Fibroblast of villous mesenchyme (primary cell): Measurements from ENCODE around the gene GZMB. TPM values are rescaled to one million over a fixed set of nuclear protein-coding genes. Genes with fewer than 3 reads are reported as not detected.
"Not testable (repeated sequence)": the region's sequence is repeated elsewhere in the genome, so short reads cannot be mapped to it uniquely, and the experiment has no call there.

Experiments
- DNase-seq: peaks from one replicate; pipeline ENCODE4 v3.0.0-alpha.2; 2010; ENCODE audit warnings: low read depth
- H3K4me3 ChIP-seq: 2 replicates; pipeline ENCODE4 v1.5.1; 2011; ENCODE audit warnings: low read depth, mild to moderate bottlenecking, low read length
- total RNA-seq: library from RNA; depleted of rRNA; stranded (reverse); fragments of >200 nt; gene quantifications from 2 replicates; pipeline ENCODE4 v1.2.3, GENCODE V29; 2012
- TF ChIP-seq, protein P1 (sequence below): IDR thresholded peaks from 2 replicates; pipeline ENCODE4 v1.5.1; 2012; ENCODE audit warnings: low read depth, mild to moderate bottlenecking, low read length; ENCODE audit not compliant: insufficient read depth

The GZMB gene
- total RNA-seq, 1 donor, result not detected

- no peak for DNase-seq
- TF ChIP-seq, protein P1, sequence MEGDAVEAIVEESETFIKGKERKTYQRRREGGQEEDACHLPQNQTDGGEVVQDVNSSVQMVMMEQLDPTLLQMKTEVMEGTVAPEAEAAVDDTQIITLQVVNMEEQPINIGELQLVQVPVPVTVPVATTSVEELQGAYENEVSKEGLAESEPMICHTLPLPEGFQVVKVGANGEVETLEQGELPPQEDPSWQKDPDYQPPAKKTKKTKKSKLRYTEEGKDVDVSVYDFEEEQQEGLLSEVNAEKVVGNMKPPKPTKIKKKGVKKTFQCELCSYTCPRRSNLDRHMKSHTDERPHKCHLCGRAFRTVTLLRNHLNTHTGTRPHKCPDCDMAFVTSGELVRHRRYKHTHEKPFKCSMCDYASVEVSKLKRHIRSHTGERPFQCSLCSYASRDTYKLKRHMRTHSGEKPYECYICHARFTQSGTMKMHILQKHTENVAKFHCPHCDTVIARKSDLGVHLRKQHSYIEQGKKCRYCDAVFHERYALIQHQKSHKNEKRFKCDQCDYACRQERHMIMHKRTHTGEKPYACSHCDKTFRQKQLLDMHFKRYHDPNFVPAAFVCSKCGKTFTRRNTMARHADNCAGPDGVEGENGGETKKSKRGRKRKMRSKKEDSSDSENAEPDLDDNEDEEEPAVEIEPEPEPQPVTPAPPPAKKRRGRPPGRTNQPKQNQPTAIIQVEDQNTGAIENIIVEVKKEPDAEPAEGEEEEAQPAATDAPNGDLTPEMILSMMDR, result no peak
- H3K4me3 ChIP-seq, result no peak overlapping the region
Observed at GRCh38 chr14:24664366-24664765, 30.4 kb upstream of the GZMB start.

GRCh38 chr14:24662753-24663152, 28.8 kb upstream of the GZMB start:
- DNase-seq, result no peak
- H3K4me3 ChIP-seq, result no peak overlapping the region
- TF ChIP-seq, protein P1, result no peak

DNA sequence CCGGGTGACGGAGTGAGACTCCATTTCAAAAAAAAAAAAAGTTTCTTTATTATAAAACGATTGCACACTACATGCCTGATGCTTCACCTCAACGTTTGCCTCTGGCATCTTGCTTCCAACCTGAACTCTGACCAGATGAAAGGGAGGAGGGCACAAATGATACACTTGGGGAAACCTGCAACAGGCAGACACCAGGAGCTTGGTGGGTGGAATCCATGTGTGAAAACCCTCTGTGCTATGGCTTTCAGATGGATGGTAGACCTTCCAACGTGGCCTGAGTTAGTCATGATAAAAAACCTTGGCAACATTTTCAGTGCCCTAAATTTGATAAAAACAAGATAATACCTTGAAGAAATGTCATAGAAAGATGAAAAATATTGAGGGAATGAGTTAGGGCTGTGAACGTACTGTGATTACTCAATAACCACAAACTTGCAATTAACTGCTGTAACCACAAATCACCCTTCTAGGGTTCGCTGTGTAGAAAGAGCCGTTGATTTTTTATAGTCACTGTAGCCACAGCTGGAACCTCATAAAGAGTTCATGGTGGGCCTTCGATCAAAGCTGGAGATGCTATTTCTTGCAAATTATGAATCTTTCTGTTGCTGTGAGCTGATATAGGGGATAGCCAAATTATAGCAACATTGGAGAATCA, 26.1 kb upstream of the GZMB start:
- TF ChIP-seq, protein P1, result no peak
- H3K4me3 ChIP-seq, result no peak overlapping the region
- no peak for DNase-seq

DNA sequence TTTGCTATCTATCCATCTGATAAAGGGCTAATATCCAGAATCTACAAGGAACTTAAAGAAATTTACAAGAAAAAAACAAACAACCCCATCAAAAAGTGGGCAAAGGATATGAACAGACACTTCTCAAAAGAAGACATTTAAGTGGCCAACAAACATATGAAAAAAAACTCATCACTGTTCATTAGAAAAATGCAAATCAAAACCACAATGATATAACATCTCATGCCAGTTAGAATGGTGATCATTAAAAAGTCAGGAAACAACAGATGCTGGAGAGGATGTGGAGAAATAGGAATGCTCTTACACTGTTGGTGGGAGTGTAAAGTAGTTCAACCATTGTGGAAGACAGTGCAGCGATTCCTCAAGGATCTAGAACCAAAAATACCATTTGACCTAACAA, 14.4 kb upstream of the GZMB start:
- not testable (repeated sequence) for H3K4me3 ChIP-seq, DNase-seq

- H3K4me3 ChIP-seq, result no peak overlapping the region
- DNase-seq, result no peak
- TF ChIP-seq, protein P1, result no peak
Observed at GRCh38 chr14:24639905-24640304, 5.9 kb upstream of the GZMB start.

GRCh38 chr14:24639270-24639669, 5.3 kb upstream of the GZMB start:
- TF ChIP-seq, protein P1, result no peak
- no peak overlapping the region for H3K4me3 ChIP-seq
- DNase-seq, result no peak

- DNase-seq, result no peak
- H3K4me3 ChIP-seq, result no peak overlapping the region
- TF ChIP-seq, protein P1, result no peak
Observed at GRCh38 chr14:24633353-24633752, 637 bp downstream of the GZMB start.
